ENCODE measurements around the gene TMEM63C.

TMEM63C gene

GRCh38 chr14:77181603-77182437 lies at the start of gene TMEM63C:
Gene TMEM63C, plus strand, starts transcription at chr14:77181798. Its CDS starts 37,016 bp downstream, at chr14:77218814.
- peak; percentile 56 for DNase-seq

- DNase-seq, result no peak
Observed at GRCh38 chr14:77131871-77132486, 49.6 kb upstream of the TMEM63C start.

- DNase-seq, result peak; percentile 55
Observed at GRCh38 chr14:77133720-77134338, 47.8 kb upstream of the TMEM63C start.

GRCh38 chr14:77139022-77139421 lies 42.6 kb upstream of the TMEM63C start:
- DNase-seq, result no peak

GRCh38 chr14:77139540-77140358 lies 41.8 kb upstream of the TMEM63C start:
- DNase-seq, result peak; percentile 42

GRCh38 chr14:77140359-77141213 lies 41.0 kb upstream of the TMEM63C start:
- DNase-seq, result no peak

- DNase-seq, result no peak
Observed at GRCh38 chr14:77141214-77142004, 40.2 kb upstream of the TMEM63C start, which contains the start of gene ZDHHC22. Gene ZDHHC22, minus strand, starts transcription at chr14:77141791. Its CDS starts 2,053 bp downstream, at chr14:77139738.

GRCh38 chr14:77142005-77142800 lies 39.4 kb upstream of the TMEM63C start:
- no peak for DNase-seq

- no peak for DNase-seq
Observed at GRCh38 chr14:77143071-77143470, 38.5 kb upstream of the TMEM63C start.

- DNase-seq, result no peak
Observed at GRCh38 chr14:77144412-77145115, 37.0 kb upstream of the TMEM63C start.

- DNase-seq, result no peak
Observed at GRCh38 chr14:77145975-77146740, 35.4 kb upstream of the TMEM63C start.

GRCh38 chr14:77148510-77149231 lies 32.9 kb upstream of the TMEM63C start:
- no peak for DNase-seq

- DNase-seq, result no peak
Observed at GRCh38 chr14:77151245-77151644, 30.4 kb upstream of the TMEM63C start.

GRCh38 chr14:77151918-77152588 lies 29.5 kb upstream of the TMEM63C start:
- DNase-seq, result no peak

- DNase-seq, result no peak
Observed at GRCh38 chr14:77153802-77154201, 27.8 kb upstream of the TMEM63C start.

- no peak for DNase-seq
Observed at GRCh38 chr14:77154421-77154820, 27.2 kb upstream of the TMEM63C start.

- no peak for DNase-seq
Observed at GRCh38 chr14:77155083-77155482, 26.5 kb upstream of the TMEM63C start.

All from activated T-cell treated with anti-CD3 and anti-CD28 coated beads, Interleukin-2, amount 50 U/mL, for 1 hour (primary cell).